Body of pancreas (tissue), 4 donors: Measurements from ENCODE around the gene MAP3K13. TPM values are rescaled to one million over a fixed set of nuclear protein-coding genes. Genes with fewer than 3 reads are reported as not detected.
"Not testable (repeated sequence)": the region's sequence is repeated elsewhere in the genome, so short reads cannot be mapped to it uniquely, and the experiment has no call there.

ENCODE experiments used
- ATAC-seq: fragments of 150-250 bp; one replicate; pipeline ENCODE4 v1.9.1; 2016
- DNase-seq, 4 donors: peaks; one replicate each; pipeline ENCODE4 v3.0.0-alpha.2; 2019
- H3K27ac ChIP-seq, 4 donors: fragments of 200-600 bp; sonication (generic); 1 replicate in 3 of 4; 2 replicates in 1 of 4; pipeline versions ENCODE4 v1.5.1 to v1.6.1; 2016 to 2019; ENCODE audit warnings: mild to moderate bottlenecking in 1 of 4, mixed read lengths in 1 of 4, moderate library complexity in 1 of 4
- H3K27me3 ChIP-seq, 2 donors: fragments of 200-600 bp; sonication (generic); one replicate each; pipeline ENCODE4 v1.6.0; 2016; ENCODE audit warnings: mild to moderate bottlenecking in 1 of 2
- H3K36me3 ChIP-seq, 2 donors: fragments of 200-600 bp; sonication (generic); replicated peaks in 1 of 2; 2 replicates each; pipeline ENCODE4 v1.5.1; 2016; ENCODE audit warnings: low read depth in 2 of 2; ENCODE audit not compliant: insufficient read depth in 1 of 2
- H3K4me1 ChIP-seq: fragments of 200-600 bp; sonication (generic); one replicate; pipeline ENCODE4 v1.6.0; 2016
- H3K4me3 ChIP-seq, 2 donors: fragments of 200-600 bp; sonication (generic); 1 replicate in 1 of 2; 2 replicates in 1 of 2; pipeline ENCODE4 v1.5.1; 2016 to 2019
- H3K9me3 ChIP-seq, 3 donors: fragments of 200-600 bp; sonication (generic); 1 replicate in 2 of 3; 2 replicates in 1 of 3; pipeline ENCODE4 v1.5.1; 2016
- POLR2A ChIP-seq, 3 donors: fragments of 450-650 bp; IDR thresholded peaks; one replicate each; pipeline ENCODE4 v1.6.1; 2016; ENCODE audit warnings: antibody characterized with exemption in 3 of 3, mild to moderate bottlenecking in 2 of 3
- WGBS, 2 donors: methylation state at CpG; one replicate each; pipeline ENCODE4 v1.1.5; 2017; 5-methylcytosine and 5-hydroxymethylcytosine counted together
- intact Hi-C: fragments of 100-400 bp; cut with DNase I; formaldehyde crosslinking; loops from one replicate; pipeline ENCODE4 v1.15.1; 2023
- total RNA-seq, 2 donors: library from RNA; depleted of rRNA; stranded (reverse); fragments of >200 nt; gene quantifications; one replicate each; pipeline ENCODE4 v1.1.0, GENCODE V29; 2016
- TF ChIP-seq, protein P1 (sequence below), 7 experiments: fragments of 450-650 bp in 4 of 7; fragments of 200-600 bp in 3 of 7; sonication (generic) in 3 of 7; IDR thresholded peaks; one replicate each; pipeline ENCODE4 v1.5.1; 2016 to 2019; ENCODE audit warnings: antibody characterized with exemption in 7 of 7

MAP3K13 gene
- total RNA-seq, 2 donors from 2014 or later: 20.0 to 27.4 TPM

DNA sequence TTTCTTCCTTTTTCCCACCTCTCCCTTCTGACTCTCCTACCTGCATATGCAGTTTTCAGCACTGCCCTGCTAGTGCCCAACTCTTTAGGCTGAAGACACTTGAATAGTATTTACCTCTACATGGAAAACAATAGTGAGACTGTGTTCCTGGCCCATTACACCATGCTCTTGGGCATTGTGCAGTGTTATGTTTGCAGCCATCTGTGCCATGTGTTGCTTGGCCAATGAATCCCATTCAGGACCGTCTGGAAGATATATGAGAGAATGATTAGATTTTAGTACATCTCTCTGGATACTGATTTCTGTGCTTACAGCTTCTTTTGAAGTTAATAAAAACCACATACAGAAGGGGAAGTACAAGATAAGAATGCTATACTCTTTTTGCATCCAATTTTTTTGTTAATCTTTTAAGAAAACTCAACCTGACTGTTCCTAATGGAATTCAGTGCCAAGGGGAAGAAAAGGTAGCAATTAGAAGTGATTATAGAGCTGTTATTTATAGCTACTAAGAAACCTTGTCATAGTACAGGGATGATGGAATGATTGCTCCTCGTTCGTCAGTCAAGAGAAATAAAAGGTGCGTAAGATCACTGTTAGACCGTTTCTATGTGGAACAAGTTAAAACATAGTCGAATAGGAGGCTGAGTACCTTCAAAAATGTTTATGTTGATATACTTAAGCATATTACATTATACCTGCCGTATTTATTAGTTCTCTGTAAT, 77.0 kb downstream of the MAP3K13 start:
- H3K27ac ChIP-seq: no peak overlapping the region
- no peaks in the 10 kb centered on the region for H3K9me3 ChIP-seq
- peaks cover 0 to 8% of the 10 kb centered on the region in 2 donors for H3K36me3 ChIP-seq
- DNase-seq (no peak), ATAC-seq (no peak)
- intact Hi-C loops: no loop called here
- no peaks in the 10 kb centered on the region for H3K27me3 ChIP-seq
- 87 to 88% methylated on average over 7 of the region's 7 CpGs for whole genome bisulfite sequencing, 2 donors
- no peak for TF ChIP-seq POLR2A (IDR thresholded peaks at IDR 0.05)
- TF ChIP-seq, protein P1, sequence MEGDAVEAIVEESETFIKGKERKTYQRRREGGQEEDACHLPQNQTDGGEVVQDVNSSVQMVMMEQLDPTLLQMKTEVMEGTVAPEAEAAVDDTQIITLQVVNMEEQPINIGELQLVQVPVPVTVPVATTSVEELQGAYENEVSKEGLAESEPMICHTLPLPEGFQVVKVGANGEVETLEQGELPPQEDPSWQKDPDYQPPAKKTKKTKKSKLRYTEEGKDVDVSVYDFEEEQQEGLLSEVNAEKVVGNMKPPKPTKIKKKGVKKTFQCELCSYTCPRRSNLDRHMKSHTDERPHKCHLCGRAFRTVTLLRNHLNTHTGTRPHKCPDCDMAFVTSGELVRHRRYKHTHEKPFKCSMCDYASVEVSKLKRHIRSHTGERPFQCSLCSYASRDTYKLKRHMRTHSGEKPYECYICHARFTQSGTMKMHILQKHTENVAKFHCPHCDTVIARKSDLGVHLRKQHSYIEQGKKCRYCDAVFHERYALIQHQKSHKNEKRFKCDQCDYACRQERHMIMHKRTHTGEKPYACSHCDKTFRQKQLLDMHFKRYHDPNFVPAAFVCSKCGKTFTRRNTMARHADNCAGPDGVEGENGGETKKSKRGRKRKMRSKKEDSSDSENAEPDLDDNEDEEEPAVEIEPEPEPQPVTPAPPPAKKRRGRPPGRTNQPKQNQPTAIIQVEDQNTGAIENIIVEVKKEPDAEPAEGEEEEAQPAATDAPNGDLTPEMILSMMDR (IDR thresholded peaks at IDR 0.05): no peak
- H3K4me3 ChIP-seq: no peak overlapping the region
- H3K4me1 ChIP-seq: no peaks in the 10 kb centered on the region

DNA sequence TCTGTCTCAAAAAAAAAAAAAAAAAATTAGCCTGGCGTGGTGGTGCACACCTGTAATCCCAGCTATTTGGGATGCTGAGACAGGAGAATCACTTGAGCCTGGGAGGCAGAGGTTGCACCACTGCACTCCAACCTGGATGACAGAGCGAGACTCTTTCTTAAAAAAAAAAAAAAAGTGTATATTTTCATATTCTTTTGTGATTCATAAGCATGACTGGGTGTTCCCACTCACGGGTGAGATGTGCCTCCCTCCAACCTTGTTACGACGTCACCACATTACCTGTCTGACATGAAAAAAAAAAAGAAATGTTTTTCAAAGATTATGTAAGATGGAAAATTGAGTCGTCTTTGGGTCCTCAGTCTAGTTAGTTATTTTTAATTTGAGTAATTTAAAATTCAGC, 79.1 kb downstream of the MAP3K13 start:
- Histone ChIP-seq H3K27ac (no peak overlapping the region), H3K4me3 (no peak overlapping the region), H3K4me1 (no peaks in the 10 kb centered on the region), H3K9me3 (no peaks in the 10 kb centered on the region), H3K27me3 (no peaks in the 10 kb centered on the region), H3K36me3 (peaks cover 0 to 8% of the 10 kb centered on the region in 2 donors)
- no peak for ATAC-seq
- no peak for TF ChIP-seq POLR2A (IDR thresholded peaks at IDR 0.05)
- TF ChIP-seq, protein P1 (IDR thresholded peaks at IDR 0.05): no peak
- no peak for DNase-seq
- 94 to 97% methylated on average over 6 of the region's 6 CpGs for WGBS, 2 donors
- intact Hi-C loops: no loop called here

DNA sequence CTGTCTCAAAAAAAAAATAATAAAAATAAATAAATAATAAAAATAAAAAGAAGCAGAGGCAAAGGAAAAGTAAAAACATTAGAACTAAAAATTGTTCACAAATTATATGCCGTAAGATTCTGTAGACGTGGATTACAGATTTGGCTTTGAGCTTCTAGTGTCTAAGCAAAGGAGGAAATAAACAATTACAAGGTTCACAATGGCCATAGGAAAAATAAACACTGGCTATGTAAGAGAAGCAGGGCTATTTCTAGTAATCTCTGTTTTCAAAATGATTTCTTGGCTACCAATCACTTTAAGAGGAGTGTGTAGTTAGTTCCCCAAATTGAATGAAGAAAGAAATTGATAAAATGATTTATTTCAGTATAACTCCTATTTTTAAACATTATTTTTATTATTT, 81.4 kb downstream of the MAP3K13 start:
- intact Hi-C loops: no loop called here
- peaks cover 0 to 6% of the 10 kb centered on the region in 2 donors for H3K36me3 ChIP-seq
- H3K9me3 ChIP-seq: no peaks in the 10 kb centered on the region
- H3K4me3 ChIP-seq: no peak overlapping the region
- H3K4me1 ChIP-seq: no peaks in the 10 kb centered on the region
- no peaks in the 10 kb centered on the region for H3K27me3 ChIP-seq
- no peak overlapping the region for H3K27ac ChIP-seq
- 29 to 46% methylated on average over 2 of the region's 2 CpGs for WGBS, 2 donors
- DNase-seq (no peak), ATAC-seq (no peak)
- TF ChIP-seq POLR2A (IDR thresholded peaks at IDR 0.05): no peak
- TF ChIP-seq, protein P1 (IDR thresholded peaks at IDR 0.05): no peak

DNA sequence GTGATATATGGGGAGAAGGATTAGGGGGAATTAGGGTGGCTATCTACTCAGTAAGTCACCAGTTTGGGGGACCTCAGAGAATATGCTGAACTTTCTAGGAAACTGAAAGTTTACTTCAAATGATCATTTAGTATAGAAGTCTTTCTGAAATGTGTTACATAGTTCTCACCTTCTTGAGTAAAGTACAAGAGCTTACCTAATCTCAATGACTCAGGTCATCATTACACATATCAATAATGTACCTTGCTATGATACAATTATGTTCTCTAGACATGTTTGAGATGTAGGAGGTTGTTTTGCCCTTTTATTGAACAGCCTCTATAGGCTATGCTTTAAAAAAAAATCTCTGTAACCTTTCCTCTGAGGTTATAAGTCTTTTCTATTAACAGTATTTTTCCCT, 85.2 kb downstream of the MAP3K13 start:
- Histone ChIP-seq H3K36me3 (peaks cover 0 to 19% of the 10 kb centered on the region in 2 donors), H3K9me3 (no peaks in the 10 kb centered on the region), H3K4me3 (no peak overlapping the region), H3K4me1 (no peaks in the 10 kb centered on the region), H3K27ac (no peak overlapping the region), H3K27me3 (no peaks in the 10 kb centered on the region)
- intact Hi-C loops: no loop called here
- no peak for DNase-seq
- TF ChIP-seq, protein P1 (IDR thresholded peaks at IDR 0.05): no peak
- TF ChIP-seq POLR2A (IDR thresholded peaks at IDR 0.05): no peak
- ATAC-seq: no peak

DNA sequence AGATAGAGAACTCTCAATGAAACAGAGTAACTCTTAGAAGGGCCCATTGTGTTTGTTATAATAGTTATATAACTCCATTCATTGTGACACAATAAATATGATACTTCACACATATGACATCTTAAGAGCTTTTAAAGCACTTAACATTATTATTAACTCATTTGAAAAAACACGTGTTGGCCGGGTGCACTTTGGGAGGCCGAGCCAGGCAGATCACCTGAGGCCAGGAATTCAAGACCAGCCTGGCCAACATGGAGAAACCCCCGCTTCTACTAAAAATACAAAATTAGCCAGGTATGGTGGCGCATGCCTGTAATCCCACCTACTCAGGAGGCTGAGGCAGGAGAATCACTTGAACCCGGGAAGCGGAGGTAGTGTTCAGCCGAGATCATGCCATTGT, 88.5 kb downstream of the MAP3K13 start:
- H3K4me1 ChIP-seq, H3K27me3 ChIP-seq, intact Hi-C loops, H3K4me3 ChIP-seq, ATAC-seq, H3K9me3 ChIP-seq, DNase-seq, H3K27ac ChIP-seq: not testable (repeated sequence)
- WGBS, 2 donors: 86 to 91% methylated on average over 8 of the region's 8 CpGs
- H3K36me3 ChIP-seq: peaks cover 0 to 17% of the 10 kb centered on the region in 2 donors
